ENCODE data around the gene WIPF3.

The WIPF3 gene

GRCh38 chr7:29937132-29937531 lies 130.8 kb downstream of the WIPF3 start:
- TF ChIP-seq CTCF (conservative IDR thresholded peaks at IDR 0.05; ENCODE audit: low read length) (no peak), EZH2phosphoT487 (IDR thresholded peaks at IDR 0.05; ENCODE audit: borderline replicate concordance) (no peak)
- Histone ChIP-seq H3K9me3 (ENCODE audit: insufficient read depth, low read depth, low read length) (no peaks in the 10 kb centered on the region), H3K79me2 (ENCODE audit: insufficient read depth, low read length) (no peaks in the 10 kb centered on the region), H4K20me1 (ENCODE audit: insufficient read depth, low read length, poor library complexity, severe bottlenecking) (no peaks in the 10 kb centered on the region), H3K36me3 (ENCODE audit: insufficient read depth, low read length) (peaks cover 8% of the 10 kb centered on the region; the same call in 1 of the 2 replicates), H3K9me2 (replicated peaks; ENCODE audit: low read depth, low read length) (no peaks in the 10 kb centered on the region), H3K4me2 (ENCODE audit: low read depth, low read length, poor library complexity, severe bottlenecking) (no peak overlapping the region), H2AFZ (ENCODE audit: low read length) (no peak overlapping the region), H3F3A (ENCODE audit: low read depth) (no peaks in the 10 kb centered on the region), H3K9ac (ENCODE audit: low read depth, low read length, poor library complexity, severe bottlenecking) (no peak overlapping the region), H3K4me1 (ENCODE audit: insufficient read depth, low read length, poor library complexity, severe bottlenecking) (no peaks in the 10 kb centered on the region), H3K4me3 (ENCODE audit: low read length, poor library complexity, severe bottlenecking) (no peak overlapping the region), H3K27me3 (ENCODE audit: insufficient read depth, low read length, poor library complexity, severe bottlenecking) (no peaks in the 10 kb centered on the region)

GRCh38 chr7:29940199-29940598 lies 133.9 kb downstream of the WIPF3 start:
- TF ChIP-seq EZH2phosphoT487 (IDR thresholded peaks at IDR 0.05; ENCODE audit: borderline replicate concordance) = no peak
- TF ChIP-seq CTCF (conservative IDR thresholded peaks at IDR 0.05; ENCODE audit: low read length) = no peak
- Histone ChIP-seq H3K9me2 (replicated peaks; ENCODE audit: low read depth, low read length) (no peaks in the 10 kb centered on the region), H3K4me1 (ENCODE audit: insufficient read depth, low read length, poor library complexity, severe bottlenecking) (no peaks in the 10 kb centered on the region), H2AFZ (ENCODE audit: low read length) (no peak overlapping the region), H3K79me2 (ENCODE audit: insufficient read depth, low read length) (no peaks in the 10 kb centered on the region), H3K4me3 (ENCODE audit: low read length, poor library complexity, severe bottlenecking) (no peak overlapping the region), H3F3A (ENCODE audit: low read depth) (no peaks in the 10 kb centered on the region), H3K9ac (ENCODE audit: low read depth, low read length, poor library complexity, severe bottlenecking) (no peak overlapping the region), H3K27me3 (ENCODE audit: insufficient read depth, low read length, poor library complexity, severe bottlenecking) (no peaks in the 10 kb centered on the region), H3K9me3 (ENCODE audit: insufficient read depth, low read depth, low read length) (no peaks in the 10 kb centered on the region), H3K36me3 (ENCODE audit: insufficient read depth, low read length) (peaks cover 8% of the 10 kb centered on the region; the same call in 1 of the 2 replicates), H4K20me1 (ENCODE audit: insufficient read depth, low read length, poor library complexity, severe bottlenecking) (no peaks in the 10 kb centered on the region), H3K4me2 (ENCODE audit: low read depth, low read length, poor library complexity, severe bottlenecking) (no peak overlapping the region)

- H3K36me3 ChIP-seq (ENCODE audit: insufficient read depth, low read length) = no peaks in the 10 kb centered on the region
- TF ChIP-seq CTCF (conservative IDR thresholded peaks at IDR 0.05; ENCODE audit: low read length) (no peak), EZH2phosphoT487 (IDR thresholded peaks at IDR 0.05; ENCODE audit: borderline replicate concordance) (no peak)
- no peak overlapping the region for H2AFZ ChIP-seq (ENCODE audit: low read length)
- no peaks in the 10 kb centered on the region for H3K9me3 ChIP-seq (ENCODE audit: insufficient read depth, low read depth, low read length)
- no peaks in the 10 kb centered on the region for H3F3A ChIP-seq (ENCODE audit: low read depth)
- H3K9me2 ChIP-seq (replicated peaks; ENCODE audit: low read depth, low read length) = no peaks in the 10 kb centered on the region
- no peaks in the 10 kb centered on the region for H3K27me3 ChIP-seq (ENCODE audit: insufficient read depth, low read length, poor library complexity, severe bottlenecking)
- no peak overlapping the region for H3K4me3 ChIP-seq (ENCODE audit: low read length, poor library complexity, severe bottlenecking)
- H3K4me1 ChIP-seq (ENCODE audit: insufficient read depth, low read length, poor library complexity, severe bottlenecking) = no peaks in the 10 kb centered on the region
- H3K9ac ChIP-seq (ENCODE audit: low read depth, low read length, poor library complexity, severe bottlenecking) = no peak overlapping the region
- H4K20me1 ChIP-seq (ENCODE audit: insufficient read depth, low read length, poor library complexity, severe bottlenecking) = no peaks in the 10 kb centered on the region
- no peak overlapping the region for H3K4me2 ChIP-seq (ENCODE audit: low read depth, low read length, poor library complexity, severe bottlenecking)
- H3K79me2 ChIP-seq (ENCODE audit: insufficient read depth, low read length) = no peaks in the 10 kb centered on the region
Measured at GRCh38 chr7:29945259-29945809, 139.0 kb downstream of the WIPF3 start.

Data from Loucy (cell line).